ENCODE data around the gene SREBF2. TPM values are rescaled to one million over a fixed set of nuclear protein-coding genes. Genes with fewer than 3 reads are reported as not detected.

SREBF2 gene
- total and polyA plus RNA-seq, 4 donors, result 68.1 to 155 (median 75.9) TPM

GRCh38 chr22:41934284-41935014 lies 101.5 kb downstream of the SREBF2 start:
- no peaks in the 10 kb centered on the region for H3K27me3 ChIP-seq (ENCODE audit: control insufficient read depth in 3 of 3, insufficient read depth in 3 of 3, low read length in 2 of 3)
- H3K27ac ChIP-seq (ENCODE audit: low read depth in 1 of 2, low read length in 1 of 2), result no peak overlapping the region
- WGBS, 2 donors, result 95 to 96% methylated on average over 17 of the region's 17 CpGs
- no peak overlapping the region for H3K9ac ChIP-seq (ENCODE audit: insufficient read depth in 1 of 2, low read length in 2 of 2)
- DNase-seq (no peak), ATAC-seq (ENCODE audit: insufficient read depth, low FRiP score) (no peak)
- no peaks in the 10 kb centered on the region for H3K9me3 ChIP-seq (ENCODE audit: control insufficient read depth in 4 of 4, insufficient read depth in 3 of 4, low read length in 3 of 4)
- H3K36me3 ChIP-seq (ENCODE audit: control insufficient read depth in 4 of 4, insufficient read depth in 4 of 4, low read length in 4 of 4), result no peaks in the 10 kb centered on the region
- TF ChIP-seq, protein P1, sequence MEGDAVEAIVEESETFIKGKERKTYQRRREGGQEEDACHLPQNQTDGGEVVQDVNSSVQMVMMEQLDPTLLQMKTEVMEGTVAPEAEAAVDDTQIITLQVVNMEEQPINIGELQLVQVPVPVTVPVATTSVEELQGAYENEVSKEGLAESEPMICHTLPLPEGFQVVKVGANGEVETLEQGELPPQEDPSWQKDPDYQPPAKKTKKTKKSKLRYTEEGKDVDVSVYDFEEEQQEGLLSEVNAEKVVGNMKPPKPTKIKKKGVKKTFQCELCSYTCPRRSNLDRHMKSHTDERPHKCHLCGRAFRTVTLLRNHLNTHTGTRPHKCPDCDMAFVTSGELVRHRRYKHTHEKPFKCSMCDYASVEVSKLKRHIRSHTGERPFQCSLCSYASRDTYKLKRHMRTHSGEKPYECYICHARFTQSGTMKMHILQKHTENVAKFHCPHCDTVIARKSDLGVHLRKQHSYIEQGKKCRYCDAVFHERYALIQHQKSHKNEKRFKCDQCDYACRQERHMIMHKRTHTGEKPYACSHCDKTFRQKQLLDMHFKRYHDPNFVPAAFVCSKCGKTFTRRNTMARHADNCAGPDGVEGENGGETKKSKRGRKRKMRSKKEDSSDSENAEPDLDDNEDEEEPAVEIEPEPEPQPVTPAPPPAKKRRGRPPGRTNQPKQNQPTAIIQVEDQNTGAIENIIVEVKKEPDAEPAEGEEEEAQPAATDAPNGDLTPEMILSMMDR (IDR thresholded peaks at IDR 0.05; ENCODE audit: control extremely low read depth, extremely low read depth), result no peak
- peaks cover 0 to 2% (median 0%) of the 10 kb centered on the region in 5 donors for H3K4me1 ChIP-seq (ENCODE audit: control insufficient read depth in 5 of 5, insufficient read depth in 5 of 5, low read length in 5 of 5)
- H3K4me3 ChIP-seq, result no peak overlapping the region

- Histone ChIP-seq H3K27ac (ENCODE audit: low read depth in 1 of 2, low read length in 1 of 2) (no peak overlapping the region), H3K9me3 (ENCODE audit: control insufficient read depth in 4 of 4, insufficient read depth in 3 of 4, low read length in 3 of 4) (no peaks in the 10 kb centered on the region), H3K36me3 (ENCODE audit: control insufficient read depth in 4 of 4, insufficient read depth in 4 of 4, low read length in 4 of 4) (no peaks in the 10 kb centered on the region), H3K27me3 (ENCODE audit: control insufficient read depth in 3 of 3, insufficient read depth in 3 of 3, low read length in 2 of 3) (no peaks in the 10 kb centered on the region), H3K4me3 (no peak overlapping the region), H3K4me1 (ENCODE audit: control insufficient read depth in 5 of 5, insufficient read depth in 5 of 5, low read length in 5 of 5) (peaks cover 0 to 2% (median 0%) of the 10 kb centered on the region in 5 donors), H3K9ac (ENCODE audit: insufficient read depth in 1 of 2, low read length in 2 of 2) (no peak overlapping the region)
- TF ChIP-seq, protein P1 (IDR thresholded peaks at IDR 0.05; ENCODE audit: control extremely low read depth, extremely low read depth), result no peak
- DNase-seq, result no peak
- WGBS, 2 donors, result 85 to 92% methylated on average over 3 to 4 of the region's 4 CpGs
- ATAC-seq (ENCODE audit: insufficient read depth, low FRiP score), result no peak
Measured at GRCh38 chr22:41935015-41935351, 102.1 kb downstream of the SREBF2 start.

DNA sequence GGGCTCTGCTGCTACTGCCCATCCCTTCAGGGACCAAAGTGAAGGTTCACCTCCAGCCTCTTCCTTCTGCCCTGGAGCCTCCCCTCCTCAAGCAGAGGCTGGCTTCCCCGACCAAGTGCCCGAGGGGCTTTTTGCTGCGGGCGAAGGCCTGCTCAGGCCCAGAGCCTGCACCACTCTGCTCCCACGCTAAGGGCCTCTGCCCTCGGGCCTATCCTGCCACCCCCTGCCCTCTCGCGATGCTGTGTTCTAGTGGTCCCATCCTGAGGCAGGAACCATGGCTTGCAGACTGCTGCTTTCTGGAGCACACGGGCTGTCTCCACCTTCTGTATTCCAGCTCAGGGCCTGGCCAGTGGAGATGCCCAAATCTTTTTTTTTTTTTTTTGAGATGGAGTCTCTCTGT lies 102.6 kb downstream of the SREBF2 start:
- ATAC-seq (ENCODE audit: insufficient read depth, low FRiP score) (no peak), DNase-seq (no peak)
- no peaks in the 10 kb centered on the region for H3K36me3 ChIP-seq (ENCODE audit: control insufficient read depth in 4 of 4, insufficient read depth in 4 of 4, low read length in 4 of 4)
- H3K27me3 ChIP-seq (ENCODE audit: control insufficient read depth in 3 of 3, insufficient read depth in 3 of 3, low read length in 2 of 3), result no peaks in the 10 kb centered on the region
- WGBS, 2 donors, result 92 to 93% methylated on average over 9 of the region's 9 CpGs
- TF ChIP-seq, protein P1 (IDR thresholded peaks at IDR 0.05; ENCODE audit: control extremely low read depth, extremely low read depth), result no peak
- H3K9ac ChIP-seq (ENCODE audit: insufficient read depth in 1 of 2, low read length in 2 of 2), result no peak overlapping the region
- H3K9me3 ChIP-seq (ENCODE audit: control insufficient read depth in 4 of 4, insufficient read depth in 3 of 4, low read length in 3 of 4), result no peaks in the 10 kb centered on the region
- H3K27ac ChIP-seq (ENCODE audit: low read depth in 1 of 2, low read length in 1 of 2), result no peak overlapping the region
- peaks cover 0 to 2% (median 0%) of the 10 kb centered on the region in 5 donors for H3K4me1 ChIP-seq (ENCODE audit: control insufficient read depth in 5 of 5, insufficient read depth in 5 of 5, low read length in 5 of 5)
- no peak overlapping the region for H3K4me3 ChIP-seq

- Histone ChIP-seq H3K4me1 (ENCODE audit: control insufficient read depth in 5 of 5, insufficient read depth in 5 of 5, low read length in 5 of 5) (peaks cover 0 to 2% (median 0%) of the 10 kb centered on the region in 5 donors), H3K9ac (ENCODE audit: insufficient read depth in 1 of 2, low read length in 2 of 2) (no peak overlapping the region), H3K9me3 (ENCODE audit: control insufficient read depth in 4 of 4, insufficient read depth in 3 of 4, low read length in 3 of 4) (no peaks in the 10 kb centered on the region), H3K4me3 (no peak overlapping the region), H3K36me3 (ENCODE audit: control insufficient read depth in 4 of 4, insufficient read depth in 4 of 4, low read length in 4 of 4) (no peaks in the 10 kb centered on the region), H3K27me3 (ENCODE audit: control insufficient read depth in 3 of 3, insufficient read depth in 3 of 3, low read length in 2 of 3) (no peaks in the 10 kb centered on the region), H3K27ac (ENCODE audit: low read depth in 1 of 2, low read length in 1 of 2) (no peak overlapping the region)
- ATAC-seq (ENCODE audit: insufficient read depth, low FRiP score), result no peak
- DNase-seq, result no peak
- 98 to 100% methylated on average over 2 of the region's 2 CpGs for WGBS, 2 donors
- TF ChIP-seq, protein P1 (IDR thresholded peaks at IDR 0.05; ENCODE audit: control extremely low read depth, extremely low read depth), result no peak
Measured at GRCh38 chr22:41936894-41937169, 103.9 kb downstream of the SREBF2 start.
